ENCODE results near the gene ADORA1. TPM values are rescaled to one million over a fixed set of nuclear protein-coding genes. Genes with fewer than 3 reads are reported as not detected.

The ADORA1 gene
- polyA plus RNA-seq, 3 donors: 0.13 to 1.1 TPM; not detected in 1

DNA sequence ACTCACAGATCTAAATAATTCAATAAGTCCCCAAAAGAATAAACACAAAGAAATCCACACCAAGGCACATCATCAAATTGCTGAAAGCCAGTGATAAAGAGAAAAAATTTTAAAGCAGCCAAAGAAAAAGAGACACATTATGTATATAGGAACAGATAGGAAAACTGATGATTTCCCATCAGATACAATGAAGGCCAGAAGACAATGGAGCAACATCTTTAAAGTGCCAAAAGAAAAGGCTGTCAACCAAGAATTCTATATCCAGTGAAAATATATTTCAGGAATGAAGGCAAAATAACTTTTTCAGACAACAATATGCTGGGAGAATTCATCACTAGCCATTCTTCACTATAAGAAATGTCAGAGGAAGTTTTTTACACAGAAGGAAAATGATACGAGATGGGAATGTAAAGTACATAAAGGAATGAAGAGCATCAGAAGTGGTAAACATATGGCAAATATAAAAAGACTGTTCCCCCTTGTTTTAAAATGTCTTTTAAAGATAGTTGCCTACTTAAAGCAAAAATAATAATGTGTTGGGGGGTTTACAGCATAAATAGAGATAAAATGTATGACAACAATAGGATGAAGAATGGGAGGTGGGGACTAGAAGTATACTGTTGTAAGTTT, 32.4 kb upstream of the ADORA1 start:
- no peak for DNase-seq
- H3K27ac Mint-ChIP-seq: no peak overlapping the region
- no peaks in the 10 kb centered on the region for H4K20me1 ChIP-seq (ENCODE audit: insufficient read depth, low read length)
- H3K4me3 ChIP-seq (replicated peaks in 1 of 3; ENCODE audit: low read depth in 2 of 3, low read length in 3 of 3): no peak overlapping the region
- peaks cover 13 to 26% of the 10 kb centered on the region in 2 donors for H3K9me3 ChIP-seq (replicated peaks in 1 of 2; ENCODE audit: control insufficient read depth in 1 of 2, insufficient read depth in 1 of 2, low read length in 2 of 2)
- no CpG with 5 or more reads among the region's 1 CpG for WGBS (ENCODE audit: insufficient coverage)
- H3K27ac ChIP-seq (ENCODE audit: low read depth in 1 of 2, low read length in 2 of 2): no peak overlapping the region
- TF ChIP-seq, protein P1, sequence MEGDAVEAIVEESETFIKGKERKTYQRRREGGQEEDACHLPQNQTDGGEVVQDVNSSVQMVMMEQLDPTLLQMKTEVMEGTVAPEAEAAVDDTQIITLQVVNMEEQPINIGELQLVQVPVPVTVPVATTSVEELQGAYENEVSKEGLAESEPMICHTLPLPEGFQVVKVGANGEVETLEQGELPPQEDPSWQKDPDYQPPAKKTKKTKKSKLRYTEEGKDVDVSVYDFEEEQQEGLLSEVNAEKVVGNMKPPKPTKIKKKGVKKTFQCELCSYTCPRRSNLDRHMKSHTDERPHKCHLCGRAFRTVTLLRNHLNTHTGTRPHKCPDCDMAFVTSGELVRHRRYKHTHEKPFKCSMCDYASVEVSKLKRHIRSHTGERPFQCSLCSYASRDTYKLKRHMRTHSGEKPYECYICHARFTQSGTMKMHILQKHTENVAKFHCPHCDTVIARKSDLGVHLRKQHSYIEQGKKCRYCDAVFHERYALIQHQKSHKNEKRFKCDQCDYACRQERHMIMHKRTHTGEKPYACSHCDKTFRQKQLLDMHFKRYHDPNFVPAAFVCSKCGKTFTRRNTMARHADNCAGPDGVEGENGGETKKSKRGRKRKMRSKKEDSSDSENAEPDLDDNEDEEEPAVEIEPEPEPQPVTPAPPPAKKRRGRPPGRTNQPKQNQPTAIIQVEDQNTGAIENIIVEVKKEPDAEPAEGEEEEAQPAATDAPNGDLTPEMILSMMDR (IDR thresholded peaks at IDR 0.05): no peak
- H3K27me3 Mint-ChIP-seq (ENCODE audit: low read depth in 3 of 3): peaks cover 12 to 20% (median 13%) of the 10 kb centered on the region in 3 donors
- intact Hi-C loops (cut with micrococcal nuclease): no loop called here
- H3K4me1 ChIP-seq (ENCODE audit: control insufficient read depth in 1 of 2, insufficient read depth in 2 of 2, low read length in 2 of 2): no peaks in the 10 kb centered on the region
- no peaks in the 10 kb centered on the region for H3K36me3 ChIP-seq (replicated peaks in 1 of 2; ENCODE audit: control insufficient read depth in 1 of 2, insufficient read depth in 2 of 2, low read length in 2 of 2)
- H2AFZ ChIP-seq (ENCODE audit: insufficient read depth, low read depth, low read length, poor library complexity, severe bottlenecking): no peak overlapping the region
- no peak overlapping the region for H3K4me3 Mint-ChIP-seq
- no peaks in the 10 kb centered on the region for H3K27me3 ChIP-seq (ENCODE audit: control insufficient read depth in 2 of 2, insufficient read depth in 2 of 2, low read length in 2 of 2)
- peaks cover 6% of the 10 kb centered on the region for H3K4me1 Mint-ChIP-seq
- H3K79me2 ChIP-seq (ENCODE audit: insufficient read depth, low read length): no peaks in the 10 kb centered on the region
- H3K36me3 Mint-ChIP-seq: no peaks in the 10 kb centered on the region
- no peak overlapping the region for H3K9ac ChIP-seq (ENCODE audit: insufficient read depth, low read length, poor library complexity, severe bottlenecking)
- H3K4me2 ChIP-seq (replicated peaks; ENCODE audit: extremely low read depth, low read length, poor library complexity, severe bottlenecking): no peak overlapping the region
- H3K9me3 Mint-ChIP-seq: peaks cover 22 to 41% (median 30%) of the 10 kb centered on the region in 7 donors

DNA sequence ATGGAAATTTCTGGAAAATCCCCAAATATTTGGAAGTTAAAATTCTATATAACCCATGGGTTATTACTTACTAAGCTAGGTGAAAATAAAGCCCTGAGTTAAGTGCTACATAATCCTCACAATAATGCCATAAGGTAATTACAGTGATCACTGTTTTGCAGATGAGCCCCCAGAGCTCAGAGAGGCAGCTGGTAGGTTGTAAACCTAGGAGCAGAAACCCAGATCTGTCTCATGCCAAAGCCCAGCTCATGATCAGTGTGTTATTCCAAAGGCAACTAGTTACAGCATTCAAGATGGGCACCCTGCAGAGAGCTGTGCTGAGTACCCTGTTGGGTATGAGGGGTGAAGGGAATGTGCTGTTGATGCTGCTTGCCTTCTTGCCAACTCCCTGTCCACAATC, 31.0 kb upstream of the ADORA1 start:
- TF ChIP-seq, protein P1 (IDR thresholded peaks at IDR 0.05): no peak
- H3K27ac ChIP-seq (ENCODE audit: low read depth in 1 of 2, low read length in 2 of 2): no peak overlapping the region
- no peak overlapping the region for H2AFZ ChIP-seq (ENCODE audit: insufficient read depth, low read depth, low read length, poor library complexity, severe bottlenecking)
- no peaks in the 10 kb centered on the region for H3K27me3 ChIP-seq (ENCODE audit: control insufficient read depth in 2 of 2, insufficient read depth in 2 of 2, low read length in 2 of 2)
- peaks cover 7% of the 10 kb centered on the region for H3K4me1 Mint-ChIP-seq
- H3K36me3 ChIP-seq (replicated peaks in 1 of 2; ENCODE audit: control insufficient read depth in 1 of 2, insufficient read depth in 2 of 2, low read length in 2 of 2): no peaks in the 10 kb centered on the region
- H3K79me2 ChIP-seq (ENCODE audit: insufficient read depth, low read length): no peaks in the 10 kb centered on the region
- no peaks in the 10 kb centered on the region for H3K36me3 Mint-ChIP-seq
- no peak overlapping the region for H3K4me2 ChIP-seq (replicated peaks; ENCODE audit: extremely low read depth, low read length, poor library complexity, severe bottlenecking)
- peaks cover 13 to 26% of the 10 kb centered on the region in 2 donors for H3K9me3 ChIP-seq (replicated peaks in 1 of 2; ENCODE audit: control insufficient read depth in 1 of 2, insufficient read depth in 1 of 2, low read length in 2 of 2)
- no peak overlapping the region for H3K4me3 ChIP-seq (replicated peaks in 1 of 3; ENCODE audit: low read depth in 2 of 3, low read length in 3 of 3)
- peaks cover 28 to 41% (median 35%) of the 10 kb centered on the region in 7 donors for H3K9me3 Mint-ChIP-seq
- no peak for DNase-seq
- intact Hi-C loops (cut with micrococcal nuclease): no loop called here
- no peak overlapping the region for H3K27ac Mint-ChIP-seq
- H4K20me1 ChIP-seq (ENCODE audit: insufficient read depth, low read length): no peaks in the 10 kb centered on the region
- H3K27me3 Mint-ChIP-seq (ENCODE audit: low read depth in 3 of 3): peaks cover 8 to 18% (median 12%) of the 10 kb centered on the region in 3 donors
- no peak overlapping the region for H3K9ac ChIP-seq (ENCODE audit: insufficient read depth, low read length, poor library complexity, severe bottlenecking)
- H3K4me1 ChIP-seq (ENCODE audit: control insufficient read depth in 1 of 2, insufficient read depth in 2 of 2, low read length in 2 of 2): no peaks in the 10 kb centered on the region
- H3K4me3 Mint-ChIP-seq: no peak overlapping the region

Measured in CD14-positive monocyte (primary cell).